Breast epithelium (tissue), 4 donors: ENCODE results near the gene CHST8. TPM values are rescaled to one million over a fixed set of nuclear protein-coding genes. Genes with fewer than 3 reads are reported as not detected.

Source experiments
- DNase-seq, 2 donors: peaks; one replicate each; pipeline ENCODE4 v3.0.0-alpha.2; 2019; ENCODE audit warnings: low spot score in 2 of 2
- H3K27ac ChIP-seq, 2 donors: fragments of 200-600 bp; sonication (generic) in 1 of 2; one replicate each; pipeline ENCODE4 v1.5.1; 2016 to 2019; ENCODE audit warnings: mild to moderate bottlenecking in 1 of 2
- H3K27me3 ChIP-seq, 2 donors: fragments of 200-600 bp; sonication (generic) in 1 of 2; one replicate each; pipeline versions ENCODE4 v1.5.1 to v1.6.0; 2017 to 2019; ENCODE audit warnings: control low read depth in 1 of 2, mild to moderate bottlenecking in 1 of 2
- H3K36me3 ChIP-seq: fragments of 200-600 bp; one replicate; pipeline ENCODE4 v1.5.1; 2019
- H3K4me1 ChIP-seq, 2 donors: fragments of 200-600 bp; sonication (generic); one replicate each; pipeline ENCODE4 v1.5.1; 2016 to 2019; ENCODE audit warnings: control low read depth in 1 of 2
- H3K4me3 ChIP-seq, 3 donors: fragments of 200-600 bp; sonication (generic); 1 replicate in 2 of 3; 2 replicates in 1 of 3; pipeline ENCODE4 v1.5.1; 2016 to 2019; ENCODE audit warnings: mild to moderate bottlenecking in 3 of 3, moderate library complexity in 2 of 3
- H3K9me3 ChIP-seq, 2 donors: fragments of 200-600 bp; sonication (generic) in 1 of 2; one replicate each; pipeline ENCODE4 v1.5.1; 2016 to 2019; ENCODE audit warnings: control low read depth in 1 of 2
- CTCF ChIP-seq, 3 donors: fragments of 450-650 bp; IDR thresholded peaks; one replicate each; pipeline ENCODE4 v1.5.1; 2016 to 2017; ENCODE audit warnings: antibody characterized with exemption in 3 of 3, mild to moderate bottlenecking in 3 of 3, moderate library complexity in 3 of 3
- POLR2A ChIP-seq: fragments of 450-650 bp; IDR thresholded peaks from one replicate; pipeline ENCODE4 v1.6.1; 2016; ENCODE audit warnings: antibody characterized with exemption, mild to moderate bottlenecking, moderate library complexity
- POLR2AphosphoS5 ChIP-seq, 3 donors: sonication (generic); formaldehyde crosslinking; IDR thresholded peaks; one replicate each; pipeline ENCODE4 v1.6.1; 2017; ENCODE audit warnings: antibody characterized with exemption in 3 of 3
- intact Hi-C: fragments of 100-400 bp; cut with DNase I; formaldehyde crosslinking; loops from one replicate; pipeline ENCODE4 v1.15.1; 2023; ENCODE audit warnings: low total_unique reads
- total RNA-seq, 3 donors: library from RNA; depleted of rRNA; stranded (reverse); fragments of >200 nt; gene quantifications; one replicate each; pipeline ENCODE4 v1.1.0, GENCODE V29; 2016

The CHST8 gene
- total RNA-seq, 3 donors from 2014 or later, result 0.16 to 14.1 (median 1.6) TPM

GRCh38 chr19:33806434-33806881 is 184.7 kb downstream of the CHST8 start:
- H3K36me3 ChIP-seq, result no peaks in the 10 kb centered on the region
- DNase-seq, result no peak
- no peaks in the 10 kb centered on the region for H3K4me1 ChIP-seq
- TF ChIP-seq POLR2A (no peak), POLR2AphosphoS5 (IDR thresholded peaks at IDR 0.05) (no peak), CTCF (IDR thresholded peaks at IDR 0.05) (no peak)
- no peak overlapping the region for H3K4me3 ChIP-seq
- no peaks in the 10 kb centered on the region for H3K9me3 ChIP-seq
- H3K27ac ChIP-seq, result no peak overlapping the region
- H3K27me3 ChIP-seq, result no peaks in the 10 kb centered on the region
- intact Hi-C loops, result no loop called here

- H3K4me1 ChIP-seq, result no peaks in the 10 kb centered on the region
- no peak for DNase-seq
- H3K27me3 ChIP-seq, result no peaks in the 10 kb centered on the region
- no peaks in the 10 kb centered on the region for H3K36me3 ChIP-seq
- no peak overlapping the region for H3K27ac ChIP-seq
- no peak for TF ChIP-seq POLR2AphosphoS5 (IDR thresholded peaks at IDR 0.05)
- TF ChIP-seq CTCF (IDR thresholded peaks at IDR 0.05), result no peak
- no peak for TF ChIP-seq POLR2A
- H3K9me3 ChIP-seq, result no peaks in the 10 kb centered on the region
- intact Hi-C loops, result no loop called here
- H3K4me3 ChIP-seq, result no peak overlapping the region
These were observed 186.6 kb downstream of the CHST8 start for GRCh38 chr19:33808399-33808798.

- Histone ChIP-seq H3K4me1 (no peaks in the 10 kb centered on the region), H3K4me3 (no peak overlapping the region), H3K9me3 (no peaks in the 10 kb centered on the region), H3K27ac (no peak overlapping the region), H3K36me3 (no peaks in the 10 kb centered on the region), H3K27me3 (no peaks in the 10 kb centered on the region)
- DNase-seq, result no peak
- TF ChIP-seq POLR2AphosphoS5 (IDR thresholded peaks at IDR 0.05) (no peak), CTCF (IDR thresholded peaks at IDR 0.05) (no peak), POLR2A (no peak)
- intact Hi-C loops, result no loop called here
These were observed 188.2 kb downstream of the CHST8 start for GRCh38 chr19:33809960-33810359.

- no peak for TF ChIP-seq POLR2AphosphoS5 (IDR thresholded peaks at IDR 0.05)
- no peak for TF ChIP-seq CTCF (IDR thresholded peaks at IDR 0.05)
- TF ChIP-seq POLR2A, result no peak
- intact Hi-C loops, result no loop called here
- no peak for DNase-seq
- H3K9me3 ChIP-seq, result no peaks in the 10 kb centered on the region
- H3K4me1 ChIP-seq, result no peaks in the 10 kb centered on the region
- no peak overlapping the region for H3K4me3 ChIP-seq
- no peak overlapping the region for H3K27ac ChIP-seq
- no peaks in the 10 kb centered on the region for H3K27me3 ChIP-seq
- H3K36me3 ChIP-seq, result no peaks in the 10 kb centered on the region
These were observed 189.1 kb downstream of the CHST8 start for GRCh38 chr19:33810821-33811220.

GRCh38 chr19:33811246-33811645 is 189.5 kb downstream of the CHST8 start:
- H3K4me3 ChIP-seq, result no peak overlapping the region
- TF ChIP-seq POLR2AphosphoS5 (IDR thresholded peaks at IDR 0.05) (no peak), CTCF (IDR thresholded peaks at IDR 0.05) (no peak), POLR2A (no peak)
- no peak for DNase-seq

More at GRCh38 chr19:33811246-33811645, 189.5 kb downstream of the CHST8 start:
- intact Hi-C loops, result no loop called here
- no peaks in the 10 kb centered on the region for H3K36me3 ChIP-seq
- H3K4me1 ChIP-seq, result no peaks in the 10 kb centered on the region
- no peaks in the 10 kb centered on the region for H3K9me3 ChIP-seq
- no peak overlapping the region for H3K27ac ChIP-seq
- no peaks in the 10 kb centered on the region for H3K27me3 ChIP-seq
